GM12874 (cell line): ENCODE measurements around the gene SYNCRIP.

Experiments
- CTCF ChIP-seq: IDR thresholded peaks from 2 replicates; pipeline ENCODE4 v1.5.1; 2011; ENCODE audit warnings: low read depth, mild to moderate bottlenecking, control low read depth, low read length, moderate library complexity; ENCODE audit not compliant: insufficient read depth

SYNCRIP gene

GRCh38 chr6:85637579-85637978 is 5.1 kb downstream of the SYNCRIP start:
- no peak for TF ChIP-seq CTCF

- TF ChIP-seq CTCF: no peak
Observed at GRCh38 chr6:85632164-85632942, 10.3 kb downstream of the SYNCRIP start.

GRCh38 chr6:85628353-85628752 is 14.3 kb downstream of the SYNCRIP start:
- TF ChIP-seq CTCF: no peak

GRCh38 chr6:85620308-85620707 is 22.4 kb downstream of the SYNCRIP start:
- TF ChIP-seq CTCF: no peak

- no peak for TF ChIP-seq CTCF
Observed at GRCh38 chr6:85614780-85615179, 27.9 kb downstream of the SYNCRIP start.

GRCh38 chr6:85612690-85613474 is 29.8 kb downstream of the SYNCRIP start:
- no peak for TF ChIP-seq CTCF

- no peak for TF ChIP-seq CTCF
Observed at GRCh38 chr6:85610182-85610895, 32.3 kb downstream of the SYNCRIP start.
